Measurements from ENCODE around the gene CCBE1.

- no peak for TF ChIP-seq POLR2A (IDR thresholded peaks at IDR 0.05; ENCODE audit: low read length)
- TF ChIP-seq GATA1 (IDR thresholded peaks at IDR 0.05; ENCODE audit: low read depth, low read length) = no peak
These were observed 158.1 kb downstream of the CCBE1 start for GRCh38 chr18:59539108-59539507.

Data from erythroblast (primary cell).